Activated T-helper 1 cell treated with anti-CD3 and anti-CD28 coated beads, Interleukin-12 subunit alpha, Interleukin-12 subunit beta, Interleukin-2, Interleukin-4 antibody, amounts not matched to agents 30 ng/mL and 10 ng/mL and 1 ng/mL, durations not matched to agents 14 hours and 24 hours and 36 hours (primary cell): ENCODE results near the gene MEGF10. TPM values are rescaled to one million over a fixed set of nuclear protein-coding genes. Genes with fewer than 3 reads are reported as not detected.
"Not testable (repeated sequence)": the region's sequence is repeated elsewhere in the genome, so short reads cannot be mapped to it uniquely, and the experiment has no call there.

Source experiments
- DNase-seq: peaks from one replicate; pipeline ENCODE4 v3.0.0; 2021; ENCODE audit warnings: low spot score
- H3K27ac Mint-ChIP-seq: one replicate; pipeline ENCODE4 v1.8.0; 2021; ENCODE audit warnings: mild to moderate bottlenecking, mixed read lengths
- H3K27me3 Mint-ChIP-seq: one replicate; pipeline ENCODE4 v1.8.0; 2022; ENCODE audit warnings: mild to moderate bottlenecking, moderate library complexity, mixed read lengths; ENCODE audit not compliant: insufficient read depth
- H3K36me3 Mint-ChIP-seq: one replicate; pipeline ENCODE4 v1.8.0; 2021; ENCODE audit warnings: low read depth, mixed read lengths
- H3K4me1 Mint-ChIP-seq: one replicate; pipeline ENCODE4 v1.8.0; 2021; ENCODE audit warnings: low read depth, mixed read lengths
- H3K4me3 Mint-ChIP-seq: one replicate; pipeline ENCODE4 v1.8.0; 2021; ENCODE audit warnings: mild to moderate bottlenecking, moderate library complexity, mixed read lengths
- H3K9me3 Mint-ChIP-seq: one replicate; pipeline ENCODE4 v1.8.0; 2021; ENCODE audit warnings: mixed read lengths
- intact Hi-C: fragments of 100-400 bp; cut with micrococcal nuclease; formaldehyde crosslinking; loops from one replicate; pipeline ENCODE4 v1.15.1; 2024
- total RNA-seq: library from RNA; stranded (reverse); gene quantifications from 2 replicates; pipeline ENCODE4 v1.2.3, GENCODE V29; 2022

MEGF10 gene
- not detected in 2 replicates for total RNA-seq

GRCh38 chr5:127290019-127290945, at the start of gene MEGF10:
TSS of gene MEGF10 (plus strand) at chr5:127290796. CDS start at chr5:127331309, 40,513 bp downstream.
- H3K27ac Mint-ChIP-seq: no peak within 1 kb of the TSS
- DNase-seq: no peak
- H3K4me1 Mint-ChIP-seq: no peaks in the 10 kb centered on the region
- H3K4me3 Mint-ChIP-seq: no peak within 1 kb of the TSS
- peaks cover 72% of the 10 kb centered on the region for H3K27me3 Mint-ChIP-seq
- H3K36me3 Mint-ChIP-seq: peaks cover 1% of the 10 kb centered on the region
- peaks cover 4% of the 10 kb centered on the region for H3K9me3 Mint-ChIP-seq
- intact Hi-C loops: loop anchor here (1.0 kb wide), 2 partner anchors 24 to 201 kb away; no protein-coding TSS in a partner anchor

GRCh38 chr5:127243011-127243410, 47.6 kb upstream of the MEGF10 start:
- H3K4me3 Mint-ChIP-seq: no peak overlapping the region
- no peaks in the 10 kb centered on the region for H3K4me1 Mint-ChIP-seq
- H3K27ac Mint-ChIP-seq: no peak overlapping the region
- intact Hi-C loops: no loop called here
- peaks cover 2% of the 10 kb centered on the region for H3K27me3 Mint-ChIP-seq
- no peaks in the 10 kb centered on the region for H3K9me3 Mint-ChIP-seq
- H3K36me3 Mint-ChIP-seq: no peaks in the 10 kb centered on the region
- no peak for DNase-seq

GRCh38 chr5:127254729-127255284, 35.8 kb upstream of the MEGF10 start:
- Mint-ChIP-seq H3K4me3 (no peak overlapping the region), H3K9me3 (peaks cover 9% of the 10 kb centered on the region), H3K27me3 (peaks cover 13% of the 10 kb centered on the region), H3K4me1 (no peaks in the 10 kb centered on the region), H3K36me3 (no peaks in the 10 kb centered on the region), H3K27ac (no peak overlapping the region)
- no peak for DNase-seq
- intact Hi-C loops: no loop called here

GRCh38 chr5:127256886-127257597, 33.6 kb upstream of the MEGF10 start:
- no peaks in the 10 kb centered on the region for H3K36me3 Mint-ChIP-seq
- intact Hi-C loops: no loop called here
- no peak overlapping the region for H3K4me3 Mint-ChIP-seq
- no peak overlapping the region for H3K27ac Mint-ChIP-seq
- peaks cover 9% of the 10 kb centered on the region for H3K9me3 Mint-ChIP-seq
- no peak for DNase-seq
- no peaks in the 10 kb centered on the region for H3K4me1 Mint-ChIP-seq
- peaks cover 13% of the 10 kb centered on the region for H3K27me3 Mint-ChIP-seq

- no peaks in the 10 kb centered on the region for H3K4me1 Mint-ChIP-seq
- no peak overlapping the region for H3K27ac Mint-ChIP-seq
- no peaks in the 10 kb centered on the region for H3K9me3 Mint-ChIP-seq
- peaks cover 16% of the 10 kb centered on the region for H3K27me3 Mint-ChIP-seq
- no peak for DNase-seq
- H3K4me3 Mint-ChIP-seq: no peak overlapping the region
- H3K36me3 Mint-ChIP-seq: no peaks in the 10 kb centered on the region
- intact Hi-C loops: no loop called here
Measured at GRCh38 chr5:127260686-127261085, 29.9 kb upstream of the MEGF10 start.

GRCh38 chr5:127265473-127265872, 25.1 kb upstream of the MEGF10 start:
- H3K9me3 Mint-ChIP-seq, H3K27me3 Mint-ChIP-seq, H3K27ac Mint-ChIP-seq, DNase-seq, intact Hi-C loops, H3K4me3 Mint-ChIP-seq, H3K4me1 Mint-ChIP-seq, H3K36me3 Mint-ChIP-seq: not testable (repeated sequence)

- intact Hi-C loops, H3K9me3 Mint-ChIP-seq, DNase-seq: not testable (repeated sequence)
Measured at GRCh38 chr5:127268342-127268741, 22.3 kb upstream of the MEGF10 start.

GRCh38 chr5:127270713-127271112, 19.9 kb upstream of the MEGF10 start:
- H3K27ac Mint-ChIP-seq, DNase-seq, intact Hi-C loops, H3K36me3 Mint-ChIP-seq, H3K4me1 Mint-ChIP-seq, H3K27me3 Mint-ChIP-seq, H3K9me3 Mint-ChIP-seq, H3K4me3 Mint-ChIP-seq: not testable (repeated sequence)

More at GRCh38 chr5:127268342-127268741, 22.3 kb upstream of the MEGF10 start:
- not testable (repeated sequence) for H3K36me3 Mint-ChIP-seq, H3K27ac Mint-ChIP-seq, H3K4me3 Mint-ChIP-seq, H3K27me3 Mint-ChIP-seq, H3K4me1 Mint-ChIP-seq

- no peak overlapping the region for H3K27ac Mint-ChIP-seq
- H3K4me1 Mint-ChIP-seq: no peaks in the 10 kb centered on the region
- H3K36me3 Mint-ChIP-seq: no peaks in the 10 kb centered on the region
- H3K4me3 Mint-ChIP-seq: no peak overlapping the region
- no peaks in the 10 kb centered on the region for H3K9me3 Mint-ChIP-seq
- intact Hi-C loops: no loop called here
- H3K27me3 Mint-ChIP-seq: no peaks in the 10 kb centered on the region
- DNase-seq: no peak
Measured at GRCh38 chr5:127275641-127276193, 14.9 kb upstream of the MEGF10 start.

GRCh38 chr5:127280491-127281220, 9.9 kb upstream of the MEGF10 start:
- Mint-ChIP-seq H3K4me1 (no peaks in the 10 kb centered on the region), H3K36me3 (no peaks in the 10 kb centered on the region), H3K9me3 (no peaks in the 10 kb centered on the region), H3K27me3 (peaks cover 20% of the 10 kb centered on the region), H3K27ac (no peak overlapping the region), H3K4me3 (no peak overlapping the region)
- intact Hi-C loops: no loop called here
- no peak for DNase-seq

- Mint-ChIP-seq H3K4me1 (no peaks in the 10 kb centered on the region), H3K27ac (no peak overlapping the region), H3K4me3 (no peak overlapping the region), H3K36me3 (no peaks in the 10 kb centered on the region), H3K9me3 (no peaks in the 10 kb centered on the region), H3K27me3 (peaks cover 21% of the 10 kb centered on the region)
- intact Hi-C loops: no loop called here
- DNase-seq: no peak
Measured at GRCh38 chr5:127281609-127282008, 9.0 kb upstream of the MEGF10 start.

GRCh38 chr5:127288676-127289075, 1.9 kb upstream of the MEGF10 start:
- no peaks in the 10 kb centered on the region for H3K4me1 Mint-ChIP-seq
- DNase-seq: no peak
- no peak overlapping the region for H3K4me3 Mint-ChIP-seq
- intact Hi-C loops: no loop called here
- H3K9me3 Mint-ChIP-seq: peaks cover 4% of the 10 kb centered on the region
- peaks cover 1% of the 10 kb centered on the region for H3K36me3 Mint-ChIP-seq
- no peak overlapping the region for H3K27ac Mint-ChIP-seq
- H3K27me3 Mint-ChIP-seq: peaks cover 76% of the 10 kb centered on the region
